ENCODE measurements around the gene PWWP2B.

DNA sequence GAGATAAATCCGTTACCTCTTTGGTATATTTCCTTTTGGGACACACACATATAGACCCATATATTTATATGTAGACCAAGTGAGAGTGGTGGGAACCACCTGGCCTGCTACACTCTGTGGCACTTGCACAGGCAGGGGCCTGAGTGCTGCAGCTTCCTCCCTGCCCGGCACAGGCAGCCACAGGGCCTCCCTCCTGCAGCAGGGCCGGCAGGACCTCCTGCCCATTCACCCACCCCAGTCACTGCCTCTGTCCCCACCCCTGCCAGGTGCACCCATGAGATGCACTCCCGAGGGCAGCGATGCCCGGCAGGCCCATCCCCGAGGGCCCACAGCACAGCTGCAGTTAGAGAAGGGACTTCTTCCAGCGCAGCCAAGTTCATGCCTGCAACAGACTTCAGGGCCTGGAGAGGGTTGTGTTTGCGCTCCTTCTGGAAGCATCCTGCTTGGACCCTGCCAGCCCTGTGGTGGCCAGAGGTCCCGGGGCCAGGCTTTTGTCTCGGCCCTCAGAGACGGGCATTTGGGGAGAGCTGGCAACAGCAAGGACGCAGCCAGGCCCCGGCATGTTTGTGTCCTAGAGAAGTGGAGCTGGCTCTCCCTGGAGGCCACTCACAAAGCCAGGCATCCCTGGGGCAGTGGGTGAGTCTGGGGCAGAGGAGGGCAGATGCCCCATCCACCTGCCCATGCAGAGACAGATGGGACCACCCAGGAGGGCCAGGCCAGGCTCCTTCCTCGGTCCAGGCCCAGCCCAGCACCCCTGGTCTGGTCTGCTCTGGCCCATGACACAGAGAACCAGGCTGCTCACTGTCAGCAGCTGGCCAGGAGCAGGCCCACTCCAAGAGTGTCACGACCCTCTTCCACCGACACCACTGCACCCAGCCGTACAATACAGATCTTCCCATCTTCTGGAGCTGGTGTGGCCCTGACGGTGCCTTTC is 41.4 kb downstream of the PWWP2B start:
- TF ChIP-seq, protein P1, sequence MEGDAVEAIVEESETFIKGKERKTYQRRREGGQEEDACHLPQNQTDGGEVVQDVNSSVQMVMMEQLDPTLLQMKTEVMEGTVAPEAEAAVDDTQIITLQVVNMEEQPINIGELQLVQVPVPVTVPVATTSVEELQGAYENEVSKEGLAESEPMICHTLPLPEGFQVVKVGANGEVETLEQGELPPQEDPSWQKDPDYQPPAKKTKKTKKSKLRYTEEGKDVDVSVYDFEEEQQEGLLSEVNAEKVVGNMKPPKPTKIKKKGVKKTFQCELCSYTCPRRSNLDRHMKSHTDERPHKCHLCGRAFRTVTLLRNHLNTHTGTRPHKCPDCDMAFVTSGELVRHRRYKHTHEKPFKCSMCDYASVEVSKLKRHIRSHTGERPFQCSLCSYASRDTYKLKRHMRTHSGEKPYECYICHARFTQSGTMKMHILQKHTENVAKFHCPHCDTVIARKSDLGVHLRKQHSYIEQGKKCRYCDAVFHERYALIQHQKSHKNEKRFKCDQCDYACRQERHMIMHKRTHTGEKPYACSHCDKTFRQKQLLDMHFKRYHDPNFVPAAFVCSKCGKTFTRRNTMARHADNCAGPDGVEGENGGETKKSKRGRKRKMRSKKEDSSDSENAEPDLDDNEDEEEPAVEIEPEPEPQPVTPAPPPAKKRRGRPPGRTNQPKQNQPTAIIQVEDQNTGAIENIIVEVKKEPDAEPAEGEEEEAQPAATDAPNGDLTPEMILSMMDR (CRISPR knock-in tag; IDR thresholded peaks at IDR 0.05): no peak
- TF ChIP-seq ZNF460 (CRISPR knock-in tag; IDR thresholded peaks at IDR 0.05; ENCODE audit: borderline replicate concordance) (no peak), ATM (IDR thresholded peaks at IDR 0.05; ENCODE audit: borderline replicate concordance) (no peak), NFIC (IDR thresholded peaks at IDR 0.05; ENCODE audit: low read length) (no peak), POLR2A (IDR thresholded peaks at IDR 0.05; ENCODE audit: insufficient read depth in 1 of 2, low read depth in 2 of 2, low read length in 2 of 2) (no peak), EZH2 (conservative IDR thresholded peaks at IDR 0.05; ENCODE audit: low read depth, low read length) (no peak), ZNF232 (CRISPR knock-in tag; IDR thresholded peaks at IDR 0.05; ENCODE audit: borderline replicate concordance) (no peak)
- TF ChIP-seq, protein P2, sequence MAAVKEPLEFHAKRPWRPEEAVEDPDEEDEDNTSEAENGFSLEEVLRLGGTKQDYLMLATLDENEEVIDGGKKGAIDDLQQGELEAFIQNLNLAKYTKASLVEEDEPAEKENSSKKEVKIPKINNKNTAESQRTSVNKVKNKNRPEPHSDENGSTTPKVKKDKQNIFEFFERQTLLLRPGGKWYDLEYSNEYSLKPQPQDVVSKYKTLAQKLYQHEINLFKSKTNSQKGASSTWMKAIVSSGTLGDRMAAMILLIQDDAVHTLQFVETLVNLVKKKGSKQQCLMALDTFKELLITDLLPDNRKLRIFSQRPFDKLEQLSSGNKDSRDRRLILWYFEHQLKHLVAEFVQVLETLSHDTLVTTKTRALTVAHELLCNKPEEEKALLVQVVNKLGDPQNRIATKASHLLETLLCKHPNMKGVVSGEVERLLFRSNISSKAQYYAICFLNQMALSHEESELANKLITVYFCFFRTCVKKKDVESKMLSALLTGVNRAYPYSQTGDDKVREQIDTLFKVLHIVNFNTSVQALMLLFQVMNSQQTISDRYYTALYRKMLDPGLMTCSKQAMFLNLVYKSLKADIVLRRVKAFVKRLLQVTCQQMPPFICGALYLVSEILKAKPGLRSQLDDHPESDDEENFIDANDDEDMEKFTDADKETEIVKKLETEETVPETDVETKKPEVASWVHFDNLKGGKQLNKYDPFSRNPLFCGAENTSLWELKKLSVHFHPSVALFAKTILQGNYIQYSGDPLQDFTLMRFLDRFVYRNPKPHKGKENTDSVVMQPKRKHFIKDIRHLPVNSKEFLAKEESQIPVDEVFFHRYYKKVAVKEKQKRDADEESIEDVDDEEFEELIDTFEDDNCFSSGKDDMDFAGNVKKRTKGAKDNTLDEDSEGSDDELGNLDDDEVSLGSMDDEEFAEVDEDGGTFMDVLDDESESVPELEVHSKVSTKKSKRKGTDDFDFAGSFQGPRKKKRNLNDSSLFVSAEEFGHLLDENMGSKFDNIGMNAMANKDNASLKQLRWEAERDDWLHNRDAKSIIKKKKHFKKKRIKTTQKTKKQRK (IDR thresholded peaks at IDR 0.05; ENCODE audit: low read length): no peak
